HG03196 (cell line): Measurements from ENCODE around the gene IRF8.
"Not testable (repeated sequence)": the region's sequence is repeated elsewhere in the genome, so short reads cannot be mapped to it uniquely, and the experiment has no call there.

Experiments used
- ATAC-seq: cut with Tn5 transposase; IDR thresholded peaks from one replicate; pipeline ENCODE4 v1.9.1; 2021; ENCODE audit not compliant: unreplicated experiment

IRF8 gene

GRCh38 chr16:85892760-85893159 lies 6.2 kb upstream of the IRF8 start:
- no peak for ATAC-seq

DNA sequence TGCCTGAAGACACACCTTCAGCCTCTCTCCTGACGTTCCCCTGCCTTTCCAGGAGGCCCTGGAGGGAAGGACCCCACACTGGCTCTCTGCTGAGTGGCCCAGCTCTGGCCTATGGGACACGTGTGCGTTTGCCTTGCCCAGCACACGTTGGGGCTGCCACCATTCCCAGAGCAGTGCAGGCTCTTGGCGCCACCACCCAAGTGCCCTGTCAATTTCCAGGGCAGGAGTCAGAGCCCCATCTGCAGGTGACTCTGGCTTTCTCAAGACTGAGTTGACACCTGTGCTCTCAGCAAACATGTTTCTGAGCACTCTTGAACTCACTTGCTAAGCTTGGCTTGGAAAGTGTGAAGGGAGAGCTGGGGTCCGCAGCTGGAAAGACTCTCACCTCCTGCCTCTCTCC lies 4.7 kb upstream of the IRF8 start:
- ATAC-seq = no peak

GRCh38 chr16:85897382-85897781 lies 1.6 kb upstream of the IRF8 start:
- no peak for ATAC-seq

- no peak for ATAC-seq
Measured at GRCh38 chr16:85899444-85899843, 482 bp downstream of the IRF8 start.

GRCh38 chr16:85900027-85900792 lies 1.2 kb downstream of the IRF8 start:
- ATAC-seq = no peak

DNA sequence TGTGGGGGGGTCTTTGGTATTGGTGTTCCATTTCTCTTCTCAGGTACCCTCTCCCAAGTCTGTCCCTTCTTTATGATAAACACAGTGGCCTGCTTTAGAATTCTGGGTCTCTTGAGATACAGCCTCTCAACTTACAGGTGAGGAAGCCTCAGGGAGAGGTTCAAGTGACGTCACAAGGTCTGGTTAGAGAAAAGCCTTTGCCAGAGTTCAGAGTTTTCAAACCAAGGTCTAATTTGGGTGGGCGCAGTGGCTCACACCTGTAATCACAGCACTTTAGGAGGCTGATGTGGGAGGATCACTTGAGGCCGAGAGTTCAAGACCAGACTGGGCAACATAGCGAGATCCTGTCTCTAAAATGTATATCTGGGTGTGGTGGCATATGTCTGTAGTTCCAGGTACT lies 2.1 kb downstream of the IRF8 start:
- ATAC-seq = no peak

GRCh38 chr16:85901773-85902365 lies 2.9 kb downstream of the IRF8 start:
- ATAC-seq = no peak

GRCh38 chr16:85902366-85903155 lies 3.6 kb downstream of the IRF8 start:
- ATAC-seq = peak; percentile 53

GRCh38 chr16:85903559-85903958 lies 4.6 kb downstream of the IRF8 start:
- no peak for ATAC-seq

GRCh38 chr16:85905110-85906095 lies 6.4 kb downstream of the IRF8 start:
- ATAC-seq = no peak

DNA sequence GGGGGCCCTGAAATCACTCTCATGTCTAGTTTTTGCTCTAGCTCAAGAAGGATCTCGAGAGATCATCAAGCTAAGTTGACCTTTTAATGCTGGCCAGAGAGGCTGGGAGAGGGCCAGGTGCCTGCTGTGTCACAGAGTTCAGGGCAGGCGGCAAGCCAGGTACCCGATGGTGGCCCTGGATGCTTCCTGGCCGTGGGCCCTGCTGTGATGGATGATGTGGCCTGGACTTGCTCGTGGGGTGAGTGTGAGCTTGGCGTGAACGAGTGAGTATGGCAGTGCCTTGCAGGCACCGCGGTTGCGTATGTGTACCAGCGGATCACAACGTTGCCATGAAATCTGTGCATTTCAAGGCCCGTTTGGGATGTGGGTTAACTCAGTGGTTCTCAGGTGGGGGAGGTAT lies 7.4 kb downstream of the IRF8 start:
- ATAC-seq = no peak

DNA sequence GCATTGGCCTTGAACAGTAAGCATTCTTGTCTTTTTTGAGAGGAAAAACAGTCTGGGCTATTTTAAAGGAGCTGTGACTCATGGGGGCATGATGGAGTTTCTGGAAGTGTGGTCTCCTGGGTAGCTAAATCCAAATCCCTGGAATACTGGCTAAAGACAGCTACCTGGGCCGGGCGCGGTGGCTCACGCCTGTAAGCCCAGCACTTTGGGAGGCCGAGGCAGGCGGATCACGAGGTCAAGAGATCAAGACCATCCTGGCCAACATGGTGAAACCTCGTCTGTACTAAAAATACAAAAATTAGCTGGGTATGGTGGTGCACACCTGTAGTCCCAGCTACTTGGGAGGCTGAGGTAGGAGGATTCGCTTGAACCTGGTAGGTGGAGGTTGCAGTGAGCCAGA lies 8.3 kb downstream of the IRF8 start:
- ATAC-seq = not testable (repeated sequence)

DNA sequence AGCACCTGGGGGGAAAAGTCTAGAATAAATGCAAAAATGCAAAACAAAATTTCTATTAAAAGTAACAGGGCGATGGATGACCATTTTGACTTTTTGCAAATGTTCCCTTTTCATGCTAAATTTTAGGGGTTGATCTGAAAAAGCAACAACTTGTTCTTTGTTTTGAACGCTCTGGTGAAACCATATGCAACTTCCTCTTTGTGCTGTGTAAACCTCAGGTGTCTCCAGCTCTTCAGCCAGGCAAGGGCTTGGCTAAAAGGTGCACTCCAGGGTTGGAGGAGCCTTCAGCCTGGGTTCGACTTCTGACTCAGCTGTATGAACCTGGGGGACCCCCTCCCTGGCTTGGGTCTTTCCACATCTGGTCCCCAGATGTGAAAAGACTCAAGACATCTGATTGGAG lies 9.5 kb downstream of the IRF8 start:
- no peak for ATAC-seq

DNA sequence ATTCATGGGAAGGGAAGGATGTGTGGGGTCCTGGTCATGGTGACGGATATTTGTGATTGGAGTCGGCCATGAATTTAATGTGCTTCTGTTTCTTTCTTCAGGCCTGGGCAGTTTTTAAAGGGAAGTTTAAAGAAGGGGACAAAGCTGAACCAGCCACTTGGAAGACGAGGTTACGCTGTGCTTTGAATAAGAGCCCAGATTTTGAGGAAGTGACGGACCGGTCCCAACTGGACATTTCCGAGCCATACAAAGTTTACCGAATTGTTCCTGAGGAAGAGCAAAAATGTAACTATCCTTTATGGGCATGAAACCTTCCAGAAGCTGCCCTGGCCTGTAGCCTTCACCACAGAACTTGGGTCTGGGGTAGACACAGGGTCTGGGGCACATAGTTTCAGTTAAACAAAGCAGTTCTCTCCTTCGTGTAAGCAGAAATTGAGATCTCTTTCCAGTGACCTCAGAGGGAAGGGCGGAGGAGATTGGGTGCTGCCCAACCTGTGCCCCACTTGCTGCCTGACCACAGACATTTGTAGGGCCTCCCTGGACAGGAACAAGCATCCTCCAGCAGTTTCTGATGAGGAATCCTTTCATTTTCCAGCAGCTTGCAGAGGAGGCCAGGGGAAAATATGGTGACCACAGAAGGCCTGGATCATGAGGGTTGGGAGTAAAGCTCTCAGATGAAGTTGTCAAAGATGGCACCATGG lies 10.1 kb downstream of the IRF8 start:
- no peak for ATAC-seq

GRCh38 chr16:85909932-85910853 lies 11.2 kb downstream of the IRF8 start:
- ATAC-seq = no peak

GRCh38 chr16:85910854-85911247 lies 11.9 kb downstream of the IRF8 start:
- no peak for ATAC-seq

- no peak for ATAC-seq
Measured at GRCh38 chr16:85911251-85911930, 12.4 kb downstream of the IRF8 start.

DNA sequence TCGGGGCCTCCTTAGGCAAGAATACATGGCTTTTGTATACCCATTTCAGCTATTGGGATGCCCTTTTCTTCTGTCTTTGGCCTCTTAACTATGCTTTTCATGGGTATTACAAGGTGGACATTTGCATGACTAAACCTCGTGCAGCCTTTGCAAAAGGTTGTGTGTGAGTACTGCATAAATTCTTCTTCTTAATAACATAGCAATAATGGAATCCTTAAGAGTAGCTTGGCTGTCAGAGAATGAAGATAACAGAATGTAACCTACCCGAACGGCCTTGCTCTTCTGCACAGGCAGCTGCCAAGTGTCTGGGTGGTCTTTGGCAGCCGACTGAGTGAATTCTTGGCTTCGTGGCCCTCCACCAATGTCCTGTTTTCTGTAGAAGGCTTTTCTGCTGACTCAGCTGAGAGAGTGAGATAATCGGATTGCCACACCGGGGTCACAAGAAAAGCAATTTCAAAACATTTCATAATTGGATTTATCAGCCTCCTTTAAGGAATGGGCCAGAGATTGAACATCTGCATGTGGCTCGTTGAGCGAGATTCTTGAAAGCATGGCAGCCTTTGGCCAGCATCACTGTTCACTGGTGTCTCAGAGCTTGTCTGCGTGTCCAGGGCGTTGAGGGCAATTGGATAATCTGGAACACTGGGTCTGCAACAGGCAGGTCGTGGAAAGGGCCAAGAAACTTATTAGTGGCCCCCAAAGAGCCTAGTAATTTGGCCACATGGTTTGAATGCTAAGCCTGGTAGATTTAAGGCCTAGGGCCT lies 13.4 kb downstream of the IRF8 start:
- no peak for ATAC-seq
